Anterior cingulate cortex (tissue), 58 donors: Measurements from ENCODE around the gene CACTIN.

Experiments used
- DNase-seq, 58 donors: peaks; one replicate each; lab custom pipeline; 2025; lab: John Stamatoyannopoulos, UW

The CACTIN gene

DNA sequence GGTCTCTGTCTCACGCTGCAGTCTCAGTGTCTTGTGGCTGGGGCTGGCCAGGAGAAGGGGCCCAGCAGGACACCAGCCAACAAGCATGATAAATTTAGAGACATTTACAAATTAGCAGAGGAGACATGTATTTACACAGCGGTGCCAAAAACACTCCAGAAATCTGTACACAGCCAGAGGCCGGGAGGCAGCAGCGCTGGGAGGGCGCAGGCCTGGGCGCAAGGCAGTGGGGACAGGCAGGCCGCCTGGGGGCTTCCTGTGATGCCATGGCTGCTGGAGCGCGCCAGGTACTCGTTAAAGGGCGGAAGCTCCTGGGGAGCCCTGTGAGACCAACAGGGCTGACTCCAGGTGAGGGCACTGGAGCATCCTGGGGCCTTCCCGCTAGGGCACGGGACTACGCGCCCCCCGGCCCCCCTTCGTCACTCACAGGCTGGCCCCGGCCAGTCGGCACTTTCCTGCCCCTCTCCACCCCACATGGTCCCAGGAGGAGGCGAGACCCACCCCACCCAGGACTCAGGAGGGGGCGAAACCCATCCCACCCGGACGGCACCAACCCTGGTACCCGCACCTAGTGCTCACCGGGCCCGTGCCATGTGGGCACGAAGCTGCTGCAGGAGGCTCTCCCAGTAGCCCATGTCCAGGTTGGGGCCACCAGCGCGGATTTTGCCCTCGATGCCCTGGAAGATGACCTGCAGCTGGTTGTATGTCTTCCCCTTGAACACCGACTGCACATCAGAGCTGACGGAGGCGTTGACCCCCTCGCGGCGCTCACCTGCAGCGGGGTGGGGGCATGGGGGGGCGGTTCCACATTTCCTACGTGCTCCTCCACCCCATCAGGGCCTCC lies 12.6 kb downstream of the CACTIN start:
- DNase-seq, result no peak

- no peak for DNase-seq
These were observed 13.5 kb downstream of the CACTIN start for GRCh38 chr19:3612901-3613741.

DNA sequence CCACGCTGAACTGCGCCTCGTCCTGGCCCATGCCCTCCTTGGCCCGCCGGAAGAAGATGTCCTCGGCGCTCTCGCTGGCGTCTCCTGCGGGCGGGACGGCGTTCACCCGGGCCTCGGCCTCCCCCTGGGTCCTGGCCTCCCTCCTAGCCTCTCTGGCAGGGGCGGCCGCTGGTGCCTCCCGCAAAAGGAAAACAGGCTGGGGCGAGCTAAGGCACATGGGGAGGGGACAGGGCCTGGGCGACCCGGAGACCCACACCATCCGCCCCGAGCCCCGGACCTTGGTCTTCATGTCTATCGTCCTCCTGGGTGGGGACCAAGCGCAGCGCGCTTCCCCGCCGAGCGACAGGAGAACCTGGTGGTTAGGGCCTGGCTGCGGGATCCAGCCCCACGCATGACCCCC lies 14.3 kb downstream of the CACTIN start:
- no peak for DNase-seq

DNA sequence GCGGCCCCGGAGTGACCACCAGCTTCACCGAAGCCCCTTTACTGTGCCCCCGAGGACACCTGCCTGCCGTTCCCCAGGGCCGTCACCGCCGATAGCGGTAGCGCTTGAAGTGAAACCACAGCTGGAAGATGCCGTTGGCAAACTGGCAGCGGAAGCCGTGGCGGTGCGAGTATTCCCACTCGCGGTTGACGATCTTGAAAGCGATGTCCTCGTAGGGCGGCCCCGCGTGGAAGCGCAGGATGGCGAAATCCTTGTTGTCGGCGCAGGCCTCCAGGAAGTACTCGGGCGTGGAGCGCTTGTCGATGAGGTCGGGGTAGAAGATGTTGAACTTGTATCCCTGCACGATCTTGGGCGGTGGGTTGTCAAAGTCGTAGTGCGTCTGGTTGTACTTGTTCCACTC lies 14.7 kb downstream of the CACTIN start:
- DNase-seq, result no peak

DNA sequence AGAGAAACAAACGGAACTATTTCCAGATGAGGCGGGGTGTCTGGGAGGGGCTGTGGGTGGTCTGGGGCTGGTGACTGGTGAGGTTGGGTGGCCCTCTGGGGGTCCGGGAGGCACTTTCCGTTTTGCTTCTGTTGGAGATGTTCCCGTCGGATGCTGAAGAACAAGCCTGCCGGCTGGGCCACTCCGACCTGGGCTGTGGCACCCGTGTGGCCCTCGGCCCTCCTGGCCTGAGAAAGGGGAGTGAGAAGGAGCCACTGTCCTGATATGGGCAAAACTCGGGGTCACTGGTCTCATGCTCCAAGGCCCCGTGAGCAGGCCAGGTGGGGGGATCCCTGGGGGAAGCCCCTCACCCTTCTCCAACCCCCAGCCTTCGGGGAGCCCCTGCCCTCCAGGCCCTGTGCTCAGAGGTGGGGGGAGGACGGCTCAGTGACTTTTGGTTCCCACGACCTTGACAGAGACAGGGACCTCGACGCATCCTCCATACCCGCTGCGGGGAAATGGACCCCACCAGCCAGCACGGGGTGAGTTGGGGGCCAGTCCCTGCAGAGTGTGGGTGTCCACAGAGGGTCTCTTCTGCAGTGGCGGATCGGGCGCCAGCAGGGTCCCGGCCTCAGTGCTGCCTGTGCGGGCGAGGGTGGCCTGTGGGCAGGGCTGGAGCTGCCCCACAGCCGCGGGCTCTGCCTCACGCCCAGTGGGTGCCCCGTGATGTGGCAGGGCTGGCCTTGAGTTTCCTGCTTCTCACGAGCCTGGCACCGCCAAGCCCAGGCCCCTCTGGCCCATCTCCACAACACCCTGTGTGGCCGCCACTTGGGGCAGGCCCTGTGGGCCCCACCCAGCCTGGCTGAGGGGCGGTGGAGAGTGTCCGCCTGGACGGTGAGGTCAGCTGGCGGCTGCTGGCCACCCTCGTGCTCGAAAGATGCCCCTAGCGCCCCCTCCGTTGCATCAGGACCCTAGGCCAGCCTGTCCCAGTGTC lies 15.6 kb downstream of the CACTIN start:
- DNase-seq, result no peak

- DNase-seq, result peak in 1 of 58 donors; percentile 15
These were observed 16.5 kb downstream of the CACTIN start for GRCh38 chr19:3609779-3610719.

DNA sequence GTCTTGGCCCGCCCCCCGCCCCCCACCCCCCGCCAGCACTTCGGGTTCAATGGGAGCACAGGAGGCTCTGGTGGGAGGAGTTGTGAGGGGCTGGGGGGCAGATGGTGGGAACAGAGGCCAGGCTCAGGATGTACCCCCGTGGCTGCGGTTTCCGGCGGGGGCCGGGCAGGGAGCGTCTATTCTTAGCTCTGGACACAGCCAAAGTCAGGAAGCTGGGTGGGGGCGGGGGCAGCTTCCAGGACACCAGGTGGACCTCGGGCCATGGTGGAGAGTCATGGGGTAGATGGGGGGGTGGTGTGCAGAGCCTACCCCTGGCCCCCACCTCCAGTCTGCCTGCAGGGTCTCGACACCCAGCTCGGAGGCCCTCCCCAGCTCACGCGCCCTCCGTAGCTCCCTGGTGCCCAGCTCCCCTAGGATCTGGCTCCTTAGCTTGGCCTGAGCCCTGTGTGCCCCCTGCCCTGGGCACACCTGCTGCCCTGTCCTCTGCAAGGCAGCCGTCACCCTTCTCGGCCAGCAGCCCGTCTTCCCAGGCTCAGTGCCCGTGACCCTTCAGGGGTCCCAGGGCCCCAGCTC lies 17.8 kb downstream of the CACTIN start:
- DNase-seq, result no peak

GRCh38 chr19:3608079-3608641 lies 18.4 kb downstream of the CACTIN start:
- no peak for DNase-seq

DNA sequence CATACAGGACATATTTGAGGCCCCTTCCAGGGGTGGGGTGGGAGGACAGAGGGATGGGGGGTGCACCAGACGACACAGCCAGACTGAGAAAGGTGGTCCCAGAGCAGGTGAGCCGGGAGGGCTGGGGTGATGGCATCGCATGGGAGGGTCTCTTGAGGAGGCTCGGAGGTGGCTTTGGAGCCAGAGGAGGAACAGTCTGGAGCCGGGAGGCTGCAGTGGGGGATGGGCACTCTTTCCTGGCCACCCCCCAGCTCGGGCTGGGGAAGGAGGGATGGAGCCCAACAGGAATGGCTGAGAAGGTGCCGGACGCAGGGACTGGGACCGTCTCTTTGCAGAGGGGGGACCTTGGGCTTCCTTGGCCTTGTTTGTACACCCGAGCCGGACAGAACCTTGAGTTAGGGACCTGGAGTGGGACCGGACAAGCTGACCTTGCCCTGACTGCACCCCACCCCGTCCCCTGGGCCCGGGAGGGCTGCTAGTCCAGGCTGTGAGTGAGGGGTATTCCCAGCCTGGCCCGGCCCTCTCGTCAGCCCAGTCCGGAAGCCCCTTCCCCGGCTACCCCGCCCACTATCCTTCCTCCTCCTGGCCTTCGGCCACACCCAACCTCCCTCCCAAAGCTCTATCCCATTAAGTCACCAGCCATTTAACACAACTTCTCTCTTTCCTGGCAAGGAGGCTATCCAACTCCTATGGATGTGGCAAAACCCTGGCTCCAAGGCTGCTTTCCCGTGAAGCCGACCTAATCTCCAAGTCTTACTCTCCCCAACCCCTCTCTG lies 19.1 kb downstream of the CACTIN start:
- no peak for DNase-seq

- DNase-seq, result peak in 29 of 58 donors; percentile 3 to 60 (median 30)
These were observed 19.8 kb downstream of the CACTIN start, which contains the start of gene TBXA2R for GRCh38 chr19:3606690-3607289. Gene TBXA2R, minus strand, starts transcription at chr19:3606875. Its CDS starts 6,241 bp downstream, at chr19:3600634.

GRCh38 chr19:3606174-3606689 lies 20.4 kb downstream of the CACTIN start:
- no peak for DNase-seq

- DNase-seq, result no peak
These were observed 20.8 kb downstream of the CACTIN start for GRCh38 chr19:3605770-3606169.

DNA sequence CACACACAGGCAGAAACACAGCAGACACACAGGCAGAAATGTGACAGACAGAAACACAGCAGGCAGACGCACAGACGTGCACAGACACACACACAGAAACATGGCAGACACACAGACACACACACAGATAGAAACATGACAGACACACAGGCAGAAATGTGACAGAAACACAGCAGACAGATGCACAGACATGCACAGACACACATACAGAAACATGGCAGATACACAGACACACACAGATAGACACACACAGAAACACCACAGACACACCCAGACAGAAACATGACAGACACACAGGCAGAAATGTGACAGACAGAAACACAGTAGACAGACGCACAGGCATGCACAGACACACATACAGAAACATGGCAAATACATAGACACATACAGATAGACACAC lies 21.2 kb downstream of the CACTIN start:
- DNase-seq, result no peak

DNA sequence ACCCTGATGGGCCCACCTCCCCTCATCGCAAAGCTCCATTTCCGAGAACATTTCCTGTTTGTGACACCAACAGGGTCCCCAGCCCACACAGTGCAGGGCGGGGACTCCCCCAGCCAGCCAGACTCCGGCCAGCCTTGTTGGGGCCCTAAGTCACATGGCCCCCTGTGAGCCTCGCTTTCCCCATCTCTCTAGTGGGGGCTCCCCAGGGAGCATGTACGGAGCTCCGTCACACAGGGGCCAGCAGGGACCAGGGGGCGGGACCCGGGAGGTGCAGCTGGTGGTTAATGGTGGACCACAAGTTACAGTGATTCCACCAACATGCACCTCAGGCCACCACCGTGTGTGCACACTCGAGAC lies 21.6 kb downstream of the CACTIN start:
- DNase-seq, result no peak

DNA sequence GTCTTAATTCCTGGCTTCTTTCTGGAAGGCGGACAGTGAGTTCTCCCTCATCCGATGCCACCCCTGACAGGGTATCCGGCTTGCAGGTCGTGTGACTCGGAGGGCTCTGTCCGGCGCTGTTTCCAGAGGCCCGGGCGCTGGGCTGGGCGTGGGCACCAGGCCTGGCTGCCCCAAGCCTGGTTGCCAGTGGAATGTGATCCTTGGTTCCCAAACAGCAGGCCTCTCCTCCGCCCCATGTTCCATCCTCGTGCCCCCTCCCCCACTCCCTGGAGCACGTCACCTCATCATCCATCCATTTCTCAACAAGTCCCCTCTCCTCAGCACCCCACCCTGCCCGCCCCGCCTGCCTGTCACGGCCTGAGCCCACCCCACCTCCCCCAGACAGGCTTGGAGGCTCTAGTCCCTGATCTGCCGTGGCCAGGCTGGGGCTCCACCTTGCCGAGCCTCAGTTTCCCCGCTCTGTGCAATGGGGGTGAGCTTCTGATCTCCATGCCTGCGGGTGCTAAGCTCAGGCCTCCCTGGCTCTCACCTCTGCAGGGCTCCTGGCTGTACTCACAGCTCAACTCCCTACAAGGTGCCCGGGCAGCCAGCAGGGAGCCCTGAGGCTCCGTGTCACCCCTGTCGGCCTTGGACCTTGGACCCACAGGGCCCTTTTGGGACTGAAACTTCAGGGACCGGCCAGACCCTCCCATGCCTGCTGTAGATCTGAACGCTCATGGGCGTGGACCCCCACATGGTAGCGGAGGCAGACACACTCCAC lies 22.2 kb downstream of the CACTIN start:
- DNase-seq, result no peak

DNA sequence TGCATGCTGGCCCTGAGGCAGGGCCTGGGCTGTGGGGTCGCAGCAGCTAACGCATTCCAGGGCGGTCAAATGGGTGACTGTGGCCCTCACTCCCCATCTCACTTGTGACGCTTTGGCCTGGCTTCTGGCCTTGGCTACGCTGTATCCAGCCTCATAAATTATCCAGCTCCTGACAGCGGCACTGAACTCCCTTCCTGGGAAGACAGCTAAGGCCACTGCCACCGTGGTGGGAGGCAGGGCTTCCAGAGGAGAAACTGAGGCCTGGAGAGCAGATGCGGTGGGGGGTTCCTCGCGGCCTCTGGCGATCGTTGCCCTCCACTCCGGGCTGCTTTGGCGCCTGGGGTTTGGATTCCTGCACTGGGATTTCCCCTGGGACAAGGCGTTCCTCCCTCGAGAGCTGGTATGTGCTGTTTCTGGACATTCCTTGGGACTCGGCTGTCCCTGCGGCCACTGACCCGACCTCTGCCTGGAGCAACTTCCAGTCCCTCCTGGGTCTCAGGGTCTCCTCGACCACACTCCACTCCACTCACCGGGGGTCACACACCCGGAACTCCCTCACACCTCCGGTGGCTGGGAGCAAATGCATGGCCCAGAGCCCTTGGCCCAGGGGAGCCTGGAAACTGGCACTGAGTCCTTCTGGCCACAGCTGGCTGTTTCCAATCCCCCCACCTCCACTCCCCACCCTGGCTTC lies 23.3 kb downstream of the CACTIN start:
- DNase-seq, result no peak
